DMS79 treated with DMSO at 0.1 percent for 48 hours (cell line): ENCODE measurements around the gene CACNA1H.

Source experiments
- DNase-seq: peaks from one replicate; lab custom pipeline; 2025; lab: John Stamatoyannopoulos, UW

Gene CACNA1H

GRCh38 chr16:1122398-1122765, 30.5 kb upstream of the CACNA1H start:
- no peak for DNase-seq

GRCh38 chr16:1123525-1124230, 29.2 kb upstream of the CACNA1H start:
- no peak for DNase-seq

- DNase-seq = no peak
Measured at GRCh38 chr16:1124291-1124690, 28.6 kb upstream of the CACNA1H start.

GRCh38 chr16:1124795-1125194, 28.1 kb upstream of the CACNA1H start:
- no peak for DNase-seq

GRCh38 chr16:1125471-1125870, 27.4 kb upstream of the CACNA1H start:
- DNase-seq = peak; percentile 10

GRCh38 chr16:1126044-1126443, 26.9 kb upstream of the CACNA1H start:
- DNase-seq = no peak

- DNase-seq = no peak
Measured at GRCh38 chr16:1126586-1126985, 26.3 kb upstream of the CACNA1H start.

GRCh38 chr16:1127101-1127500, 25.8 kb upstream of the CACNA1H start:
- no peak for DNase-seq

GRCh38 chr16:1127971-1128715, 24.8 kb upstream of the CACNA1H start:
- DNase-seq = no peak

GRCh38 chr16:1129106-1129960, 23.6 kb upstream of the CACNA1H start:
- no peak for DNase-seq

- no peak for DNase-seq
Measured at GRCh38 chr16:1130382-1130781, 22.5 kb upstream of the CACNA1H start.

GRCh38 chr16:1131378-1131994, 21.4 kb upstream of the CACNA1H start:
- no peak for DNase-seq

- no peak for DNase-seq
Measured at GRCh38 chr16:1132431-1132830, 20.5 kb upstream of the CACNA1H start.

GRCh38 chr16:1133271-1133670, 19.6 kb upstream of the CACNA1H start:
- no peak for DNase-seq

GRCh38 chr16:1133810-1134520, 18.9 kb upstream of the CACNA1H start:
- DNase-seq = no peak

- no peak for DNase-seq
Measured at GRCh38 chr16:1134776-1135458, 18.0 kb upstream of the CACNA1H start.

- no peak for DNase-seq
Measured at GRCh38 chr16:1135459-1135825, 17.5 kb upstream of the CACNA1H start.

- DNase-seq = no peak
Measured at GRCh38 chr16:1137604-1138003, 15.3 kb upstream of the CACNA1H start.

- no peak for DNase-seq
Measured at GRCh38 chr16:1140582-1141162, 12.2 kb upstream of the CACNA1H start.

GRCh38 chr16:1141191-1141590, 11.7 kb upstream of the CACNA1H start:
- DNase-seq = no peak

GRCh38 chr16:1141716-1142115, 11.2 kb upstream of the CACNA1H start:
- DNase-seq = no peak
